PC-3 (cell line): ENCODE results near the gene PPA1. TPM values are rescaled to one million over a fixed set of nuclear protein-coding genes. Genes with fewer than 3 reads are reported as not detected.

Experiments
- ATAC-seq: fragments of 200-7000 bp; cut with Tn5 transposase; 2 replicates; pipeline ENCODE4 v1.9.1; 2020; ENCODE audit warnings: mild to moderate bottlenecking, moderate library complexity
- BruUV-seq: library from RNA; stranded (reverse); fragments of 400-500 nt; replicated peaks from 2 replicates; lab custom pipeline; 2021; lab: Mats Ljungman, UMichigan
- CTCF ChIA-PET: fragments of 300-600 bp; sonication (Branson Sonifier 250); formaldehyde crosslinking; loops from one replicate; lab custom pipeline; 2022; ENCODE audit warnings: antibody characterized with exemption; lab: Charles Lee
- POLR2A ChIA-PET: fragments of 300-600 bp; sonication (Branson Sonifier 250); formaldehyde crosslinking; loops from one replicate; lab custom pipeline; 2022; ENCODE audit warnings: antibody characterized with exemption; ENCODE audit not compliant: unreplicated experiment; lab: Charles Lee
- DNase-seq: peaks from one replicate; pipeline ENCODE4 v3.0.0-alpha.2; 2015
- H2AFZ ChIP-seq: fragments of 300-600 bp; sonication (generic); 2 replicates; pipeline ENCODE4 v1.6.0; 2016; ENCODE audit warnings: antibody characterized with exemption, low read length
- H3F3A ChIP-seq: fragments of 300-600 bp; sonication (generic); one replicate; pipeline ENCODE4 v1.6.0; 2017; ENCODE audit warnings: antibody characterized with exemption, low read length, control low read depth, mild to moderate bottlenecking; ENCODE audit not compliant: unreplicated experiment
- H3K27ac ChIP-seq: fragments of 300-600 bp; sonication (generic); 2 replicates; pipeline ENCODE4 v1.5.1; 2016; ENCODE audit warnings: mild to moderate bottlenecking, low read length
- H3K27me3 ChIP-seq: fragments of 300-600 bp; sonication (generic); 2 replicates; pipeline ENCODE4 v1.6.1; 2016; ENCODE audit warnings: low read length, mixed read lengths
- H3K36me3 ChIP-seq: fragments of 300-600 bp; sonication (generic); 2 replicates; pipeline ENCODE4 v1.6.1; 2016; ENCODE audit warnings: low read depth, mixed run types, low read length, mixed read lengths
- H3K4me1 ChIP-seq: fragments of 300-600 bp; sonication (generic); 2 replicates; pipeline ENCODE4 v1.5.1; 2016; ENCODE audit warnings: low read length; ENCODE audit not compliant: insufficient read depth
- H3K4me2 ChIP-seq: fragments of 300-600 bp; sonication (generic); 2 replicates; pipeline ENCODE4 v1.6.0; 2016; ENCODE audit warnings: low read length
- H3K4me3 ChIP-seq: fragments of 300-600 bp; sonication (generic); 2 replicates; pipeline ENCODE4 v1.5.1; 2016; ENCODE audit warnings: mild to moderate bottlenecking, low read length, mixed read lengths
- H3K79me2 ChIP-seq: fragments of 300-600 bp; sonication (generic); 2 replicates; pipeline ENCODE4 v1.6.1; 2017; ENCODE audit warnings: low read length, mixed read lengths
- H3K9ac ChIP-seq: fragments of 300-600 bp; sonication (generic); 2 replicates; pipeline ENCODE4 v1.6.0; 2016; ENCODE audit warnings: mild to moderate bottlenecking, low read length
- H3K9me2 ChIP-seq: fragments of 300-600 bp; sonication (generic); replicated peaks from 2 replicates; pipeline ENCODE4 v1.6.1; 2016; ENCODE audit warnings: mixed run types, low read length, mixed read lengths
- H3K9me3 ChIP-seq: fragments of 300-600 bp; sonication (generic); 2 replicates; pipeline ENCODE4 v1.6.1; 2016; ENCODE audit warnings: low read length, mixed read lengths
- H4K20me1 ChIP-seq: fragments of 300-600 bp; sonication (generic); 2 replicates; pipeline ENCODE4 v1.6.1; 2016; ENCODE audit warnings: low read length, mixed read lengths
- CTCF ChIP-seq: fragments of 300-600 bp; sonication (generic); conservative IDR thresholded peaks from 2 replicates; pipeline ENCODE4 v1.5.1; 2017; ENCODE audit warnings: antibody characterized with exemption, low read depth, mild to moderate bottlenecking, low read length
- EZH2 ChIP-seq: fragments of 300-600 bp; sonication (generic); IDR thresholded peaks from one replicate; pipeline ENCODE4 v1.6.1; 2017; ENCODE audit warnings: antibody characterized with exemption, mild to moderate bottlenecking, low read length; ENCODE audit not compliant: unreplicated experiment
- EZH2phosphoT487 ChIP-seq: fragments of 300-600 bp; sonication (generic); IDR thresholded peaks from 2 replicates; pipeline ENCODE4 v1.6.1; 2018; ENCODE audit warnings: mild to moderate bottlenecking, antibody characterized with exemption, low read length, borderline replicate concordance
- intact Hi-C: fragments of 100-400 bp; cut with micrococcal nuclease; formaldehyde crosslinking; loops from 2 replicates; pipeline ENCODE4 v1.9.0; 2023
- total RNA-seq: library from RNA; depleted of rRNA; stranded (reverse); fragments of >200 nt; gene quantifications from 2 replicates; pipeline ENCODE4 v1.2.3, GENCODE V29; 2014

Gene PPA1
- total RNA-seq, 1 experiment from 2014 or later, result 440 TPM

- Histone ChIP-seq H3K4me1 (peaks cover 38% of the 10 kb centered on the region), H3K27ac (peak overlapping the region; percentile 75), H3K36me3 (peaks cover 23% of the 10 kb centered on the region), H3F3A (no peaks in the 10 kb centered on the region), H3K9ac (peak overlapping the region; percentile 97), H3K27me3 (no peaks in the 10 kb centered on the region), H3K79me2 (peaks cover 59% of the 10 kb centered on the region), H3K9me2 (no peaks in the 10 kb centered on the region), H3K4me2 (peak overlapping the region; percentile 90), H2AFZ (peak overlapping the region; percentile 51), H3K4me3 (peak overlapping the region; percentile 91), H4K20me1 (peaks cover 42% of the 10 kb centered on the region), H3K9me3 (no peaks in the 10 kb centered on the region)
- ChIA-PET CTCF (interaction anchor here (0.6 to 2.8 kb wide), 3 partner anchors 11 to 155 kb away, joined by 5 to 25 read pairs (median 8); partner anchors contain the start of gene TYSND1), POLR2A (interaction anchor here (0.6 to 1.5 kb wide), 4 partner anchors 11 to 362 kb away, joined by 4 to 12 read pairs (median 7); no protein-coding TSS in a partner anchor)
- DNase-seq (peak; percentile 93), ATAC-seq (peak; percentile 25)
- TF ChIP-seq CTCF (no peak), EZH2phosphoT487 (no peak), EZH2 (no peak)
- TSS peak; percentile 76 for BruUV-seq
- intact Hi-C loops, result loop anchor here (1.0 to 2.0 kb wide), 3 partner anchors 10 to 146 kb away; no protein-coding TSS in a partner anchor
Measured at GRCh38 chr10:70232155-70232858, 922 bp downstream of the PPA1 start.

- peak overlapping the region; percentile 5; the same call in 1 of the 2 replicates for H3K4me2 ChIP-seq
- no peaks in the 10 kb centered on the region for H3K9me3 ChIP-seq
- H3K36me3 ChIP-seq, result peaks cover 45% of the 10 kb centered on the region
- ChIA-PET CTCF (interaction anchor here (1.2 kb wide), 1 partner anchor 82 kb away, joined by 5 read pairs; the partner anchor contains the start of gene TYSND1), POLR2A (no interaction called here)
- intact Hi-C loops, result no loop called here
- ATAC-seq (no peak), DNase-seq (no peak)
- no peak overlapping the region for H2AFZ ChIP-seq
- H3K9ac ChIP-seq, result no peak overlapping the region
- H3K4me3 ChIP-seq, result no peak overlapping the region
- no TSS peak for BruUV-seq
- no peaks in the 10 kb centered on the region for H3K9me2 ChIP-seq
- H3K27ac ChIP-seq, result no peak overlapping the region
- H3K27me3 ChIP-seq, result no peaks in the 10 kb centered on the region
- no peak for TF ChIP-seq CTCF
- no peak for TF ChIP-seq EZH2
- no peak for TF ChIP-seq EZH2phosphoT487
- peaks cover 43% of the 10 kb centered on the region for H3K4me1 ChIP-seq
- H4K20me1 ChIP-seq, result peaks cover 59% of the 10 kb centered on the region
- peaks cover 4% of the 10 kb centered on the region for H3F3A ChIP-seq
- H3K79me2 ChIP-seq, result peaks cover 95% of the 10 kb centered on the region
Measured at GRCh38 chr10:70228491-70228890, 4.7 kb downstream of the PPA1 start.
